GM21619 (cell line): ENCODE results near the gene C17orf114.

ENCODE experiments used
- ATAC-seq: cut with Tn5 transposase; IDR thresholded peaks from one replicate; pipeline ENCODE4 v1.9.1; 2021; ENCODE audit not compliant: unreplicated experiment

C17orf114 gene

DNA sequence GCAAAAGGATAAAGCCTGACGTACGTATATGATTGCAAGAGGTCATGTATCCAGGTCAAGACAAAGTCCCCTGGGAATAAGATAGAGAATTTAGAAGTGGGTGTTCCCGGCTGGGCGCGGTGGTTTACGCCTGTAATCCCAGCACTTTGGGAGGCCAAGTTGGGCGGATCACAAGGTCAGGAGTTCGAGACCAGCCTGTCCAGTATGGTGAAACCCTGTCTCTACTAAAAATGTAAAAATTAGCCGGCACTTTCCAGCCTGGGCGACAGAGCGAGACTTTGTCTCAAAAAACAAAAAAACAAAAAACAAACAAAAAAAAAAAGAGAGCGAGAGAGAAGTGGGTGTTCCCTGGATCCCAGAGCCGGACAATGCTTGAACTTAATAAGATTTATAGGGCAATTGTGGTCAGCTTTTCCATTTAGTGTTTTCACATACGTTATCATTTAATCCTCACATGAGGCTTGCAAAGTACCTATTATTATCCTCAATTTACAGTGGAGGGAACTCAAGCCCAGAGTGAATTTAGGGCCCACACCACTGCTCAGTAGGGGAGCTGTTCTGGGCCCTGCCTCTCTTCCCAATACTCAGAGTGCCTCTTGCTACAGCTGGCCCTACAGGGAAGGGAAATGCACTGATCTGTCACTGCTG, 13.8 kb downstream of the C17orf114 start:
- no peak for ATAC-seq

DNA sequence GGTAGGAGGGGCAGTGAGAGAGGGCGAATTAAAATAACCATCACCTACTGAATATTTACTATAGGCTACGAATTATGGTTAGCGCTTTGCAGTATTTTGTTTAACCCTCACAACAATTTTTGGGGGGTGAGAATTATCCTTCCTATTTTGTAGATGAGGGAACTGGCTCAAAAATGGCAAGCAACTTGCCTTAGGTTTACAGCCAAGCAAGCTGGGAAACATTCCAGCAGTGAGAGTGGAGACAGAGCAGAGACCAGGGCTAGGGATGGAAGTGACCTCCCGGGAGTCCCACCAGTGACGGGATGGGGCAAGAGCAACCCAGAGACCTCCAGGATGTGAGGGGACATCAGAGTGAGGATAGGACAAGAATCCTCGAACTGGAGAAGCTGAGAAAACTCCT, 15.6 kb downstream of the C17orf114 start:
- no peak for ATAC-seq

DNA sequence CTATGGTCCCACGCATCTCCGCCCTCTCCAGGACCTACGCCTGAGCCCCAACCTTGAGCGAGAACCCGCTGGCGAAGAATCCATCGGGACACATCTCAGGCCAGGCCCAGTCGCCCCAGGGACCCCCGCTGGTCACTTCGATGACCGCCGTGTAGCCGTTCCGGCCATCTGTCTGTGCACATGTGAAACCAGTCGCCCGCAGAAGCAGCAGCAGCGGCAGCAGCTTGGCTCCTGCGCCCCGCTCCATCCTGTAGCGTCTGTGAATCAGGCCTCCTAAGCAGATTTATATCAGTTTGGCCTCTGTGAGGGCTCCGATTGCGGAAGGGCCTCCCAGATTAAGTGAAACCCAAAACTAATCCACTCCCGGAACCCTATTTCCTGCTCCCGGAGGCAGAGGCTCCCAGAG, 16.0 kb downstream of the C17orf114 start, which contains the start of gene VMO1:
Gene VMO1, minus strand, starts transcription at position 259 of the 406 bp plus-strand sequence. Its CDS starts 12 bp downstream, at position 247.
- no peak for ATAC-seq

DNA sequence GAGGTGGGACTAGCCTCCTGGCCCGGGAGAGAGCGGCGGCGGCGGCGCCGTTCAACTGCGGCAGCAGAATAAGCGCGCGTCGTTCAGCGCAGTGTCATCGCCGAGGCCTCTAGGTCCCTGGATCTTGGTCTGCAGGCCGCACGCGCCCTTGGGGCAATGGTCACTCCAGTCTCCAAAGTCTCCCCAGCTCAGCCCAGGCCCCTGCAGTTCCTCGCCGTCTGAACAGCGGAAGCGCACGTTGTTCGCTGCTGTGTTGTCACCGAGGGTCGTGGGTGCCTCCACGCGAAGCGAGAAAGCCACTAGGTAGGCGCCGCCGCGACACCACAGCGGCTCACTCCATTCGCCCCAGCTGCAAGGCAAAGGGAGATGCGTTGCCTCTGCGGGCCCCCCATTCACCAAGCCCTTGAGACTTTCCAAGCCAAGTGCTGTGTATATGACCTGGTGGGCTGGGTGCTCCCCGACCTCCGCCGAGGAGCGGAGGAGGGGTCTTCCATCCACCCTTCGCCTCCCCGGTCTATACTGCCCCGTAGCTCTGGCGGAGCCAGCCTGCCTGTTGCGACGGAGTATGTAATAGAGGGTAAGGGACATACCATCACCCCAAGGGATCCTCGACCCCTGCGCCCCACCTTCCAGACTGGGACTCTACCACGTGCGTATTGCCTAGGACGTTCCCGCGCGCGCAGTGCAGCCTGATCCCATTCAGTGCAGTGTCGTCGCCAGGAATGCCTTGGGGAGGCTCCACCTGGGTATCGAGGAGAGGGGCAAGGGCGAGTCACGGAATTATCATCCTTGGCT, 16.6 kb downstream of the C17orf114 start:
- no peak for ATAC-seq

DNA sequence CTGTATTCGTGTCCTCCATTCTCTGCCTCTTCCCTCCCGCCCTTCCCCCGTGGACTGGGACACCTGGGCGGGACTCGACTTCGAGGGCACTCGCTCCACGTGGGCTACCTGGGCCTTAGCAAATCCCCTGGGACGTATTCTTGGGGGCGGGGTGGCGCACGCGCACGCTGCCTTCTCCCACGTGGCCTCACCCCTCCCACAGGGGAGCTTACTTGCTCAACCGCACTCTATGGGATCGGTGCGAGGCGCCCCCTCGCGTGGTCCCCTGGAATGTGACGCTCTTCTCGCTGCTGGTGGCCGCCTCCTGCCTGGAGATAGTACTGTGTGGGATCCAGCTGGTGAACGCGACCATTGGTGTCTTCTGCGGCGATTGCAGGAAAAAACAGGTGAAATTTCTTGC, 19.5 kb downstream of the C17orf114 start:
- no peak for ATAC-seq

DNA sequence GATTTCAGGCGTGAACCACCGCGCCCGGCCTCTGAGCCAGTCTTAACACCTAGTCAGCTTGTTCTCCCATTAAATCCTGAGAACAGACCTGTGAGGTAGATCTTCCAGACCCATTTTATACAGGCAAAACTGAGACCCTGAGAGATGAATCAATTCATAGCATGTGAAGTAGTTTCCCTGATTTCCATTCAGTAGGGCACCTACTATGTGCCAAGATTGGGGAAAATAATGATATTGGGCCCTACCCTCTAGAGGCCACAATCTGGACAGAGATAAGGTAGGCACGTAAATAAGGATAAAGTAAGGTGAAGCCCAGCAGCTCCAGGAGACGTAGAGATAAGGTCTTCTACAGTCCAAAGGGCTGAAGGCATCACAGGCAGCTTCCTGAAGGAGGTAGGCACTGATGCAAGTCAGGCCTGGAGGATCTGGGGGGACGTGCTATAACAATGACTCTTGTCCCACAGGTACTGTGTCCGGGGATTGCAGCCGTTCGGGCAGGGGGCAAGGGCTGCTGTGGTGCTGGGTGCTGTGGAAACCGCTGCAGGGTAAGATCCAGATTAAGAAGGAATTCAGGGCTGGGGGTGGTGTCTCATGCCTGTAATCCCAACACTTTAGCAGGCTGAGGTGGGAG, 21.7 kb downstream of the C17orf114 start:
- no peak for ATAC-seq

DNA sequence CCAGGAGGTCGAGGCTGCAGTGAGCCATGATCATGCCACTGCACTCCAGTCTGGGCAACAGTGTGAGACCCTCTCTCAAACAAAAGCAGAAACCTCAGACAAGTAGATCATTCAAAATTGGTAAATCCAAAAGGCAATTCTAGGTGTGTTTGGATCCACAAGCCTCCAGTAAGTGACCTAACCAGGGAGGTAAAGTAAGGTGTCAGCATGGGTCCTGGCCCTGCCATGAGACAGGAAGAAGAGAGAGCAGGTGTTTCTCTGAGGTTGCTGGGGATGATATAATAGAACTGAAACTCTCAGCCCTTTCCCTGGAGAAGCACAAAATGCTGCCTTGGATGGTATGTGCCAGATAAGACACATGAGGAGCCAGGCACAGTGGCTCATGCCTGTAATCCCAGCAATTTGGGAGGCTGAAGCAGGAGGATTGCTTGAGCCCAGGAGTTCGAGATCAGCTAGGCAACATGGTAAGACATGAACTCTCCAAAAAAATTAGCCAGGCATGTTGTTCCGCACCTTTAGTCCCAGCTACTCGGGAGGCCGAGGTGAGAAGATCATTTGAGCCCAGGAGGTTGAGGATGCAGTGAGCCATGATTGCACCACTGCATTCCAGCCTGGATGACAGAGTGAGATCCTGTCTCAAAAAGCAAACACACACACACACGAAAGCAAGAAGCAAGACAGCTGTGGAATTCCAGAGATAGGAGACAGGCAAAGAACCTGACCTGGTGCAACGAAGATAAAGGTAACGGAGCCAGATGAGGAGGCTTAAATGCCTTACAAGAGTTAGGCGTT, 24.0 kb downstream of the C17orf114 start:
- no peak for ATAC-seq

DNA sequence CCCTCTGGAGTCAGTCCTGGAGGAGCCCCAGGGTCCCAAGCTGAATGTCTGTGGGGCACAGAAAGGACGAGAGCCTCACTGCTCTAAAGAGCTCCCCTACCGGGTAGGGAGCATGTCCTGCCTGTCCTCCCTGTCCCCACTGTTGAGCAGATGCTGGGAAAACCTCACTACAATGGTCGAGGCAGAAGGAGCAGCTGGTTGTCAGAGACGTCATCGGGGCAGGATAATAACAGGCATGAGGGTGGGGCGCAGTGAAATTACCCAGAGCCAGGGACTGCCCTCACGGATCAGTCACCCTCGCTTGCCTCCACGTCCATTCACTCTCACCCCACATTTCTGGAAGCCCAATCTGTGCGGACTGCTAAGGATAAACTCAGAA, 29.9 kb downstream of the C17orf114 start:
- no peak for ATAC-seq

DNA sequence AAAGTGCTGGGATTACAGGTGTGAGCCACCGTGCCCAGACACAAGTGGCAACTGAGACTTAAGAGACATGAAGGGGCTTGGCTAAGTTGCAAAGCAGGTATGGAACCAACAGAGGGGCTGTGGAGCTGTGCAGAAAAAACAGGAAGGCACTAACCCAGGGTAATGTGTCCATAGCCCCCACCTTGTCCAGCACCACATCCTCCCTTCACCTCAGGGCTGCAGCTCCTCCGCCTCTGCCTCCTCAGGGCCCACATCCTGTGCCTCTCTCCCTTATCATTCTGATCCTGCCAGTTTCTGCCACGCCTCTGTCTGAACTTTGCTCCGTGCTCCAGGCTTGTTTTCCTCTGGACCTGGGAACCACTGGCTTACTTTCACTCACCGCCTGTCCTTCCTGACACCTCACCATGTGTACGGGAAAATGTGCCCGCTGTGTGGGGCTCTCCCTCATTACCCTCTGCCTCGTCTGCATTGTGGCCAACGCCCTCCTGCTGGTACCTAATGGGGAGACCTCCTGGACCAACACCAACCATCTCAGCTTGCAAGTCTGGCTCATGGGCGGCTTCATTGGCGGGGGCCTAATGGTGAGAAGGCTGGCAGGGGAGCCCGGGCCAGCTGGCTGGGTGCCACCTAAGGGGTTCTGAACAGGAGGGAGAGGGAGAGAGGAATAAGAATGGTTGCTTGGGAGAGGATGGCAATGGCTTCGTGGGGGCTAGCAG, 30.5 kb downstream of the C17orf114 start, which contains the start of gene TM4SF5:
Gene TM4SF5, plus strand, starts transcription at position 368 of the 716 bp plus-strand sequence. Its CDS starts 37 bp downstream, at position 405.
- no peak for ATAC-seq

DNA sequence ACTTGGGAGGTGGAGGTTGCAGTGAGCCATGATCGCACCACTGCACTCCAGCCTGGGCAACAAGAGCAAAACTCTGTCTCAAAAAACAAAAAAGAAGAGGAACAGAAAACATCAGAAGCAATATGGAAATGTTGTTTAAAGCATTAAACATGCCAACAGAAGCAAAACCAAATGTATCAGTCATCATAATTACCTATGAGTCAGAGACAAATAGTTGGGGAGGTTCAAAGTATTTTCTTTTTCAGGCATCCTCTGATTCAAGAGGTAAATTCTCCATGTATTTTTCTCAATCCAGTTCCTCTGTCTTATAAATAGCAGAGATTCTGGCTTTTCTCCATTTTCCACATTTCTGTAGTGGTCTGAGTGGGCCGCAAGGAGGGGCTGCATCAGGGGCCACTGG, 32.5 kb downstream of the C17orf114 start:
- ATAC-seq: no peak

DNA sequence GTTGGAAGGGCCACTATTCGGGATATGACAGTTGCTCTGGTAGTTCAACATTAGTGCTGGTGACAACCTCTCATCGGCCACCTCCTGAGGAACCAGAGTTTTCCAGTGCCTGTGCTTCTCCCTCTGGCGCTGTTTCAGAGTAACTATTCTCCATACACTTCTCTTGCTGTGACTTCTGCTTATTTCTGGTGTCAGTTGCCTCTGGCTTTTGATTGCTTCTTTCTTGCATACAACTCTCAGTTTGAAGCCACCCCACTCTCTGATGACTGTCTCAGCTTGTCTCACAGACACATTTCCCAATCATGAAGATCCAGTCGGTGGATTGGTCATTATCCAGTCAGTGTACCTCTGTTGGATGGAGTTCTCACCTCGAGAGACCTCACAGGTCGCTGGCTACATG, 33.8 kb downstream of the C17orf114 start:
- no peak for ATAC-seq

DNA sequence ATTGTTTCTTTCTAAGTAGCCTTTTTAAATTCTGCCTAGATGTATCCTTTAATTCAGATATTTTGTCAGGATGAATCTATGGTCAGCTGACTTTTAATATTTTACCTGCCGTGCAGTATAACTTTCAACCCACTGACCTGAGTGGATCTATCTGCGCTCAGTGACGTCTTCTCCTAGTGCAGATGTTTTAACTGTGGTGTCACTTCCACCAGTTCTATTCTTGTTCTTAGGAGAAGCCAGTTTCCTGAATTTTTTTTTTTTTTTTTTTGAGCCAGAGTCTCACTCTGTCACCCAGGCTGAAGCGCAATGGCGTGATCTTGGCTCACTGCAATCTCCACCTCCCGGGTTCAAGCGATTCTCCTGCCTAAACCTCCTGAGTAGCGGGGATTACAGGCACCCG, 35.4 kb downstream of the C17orf114 start:
- ATAC-seq: no peak

DNA sequence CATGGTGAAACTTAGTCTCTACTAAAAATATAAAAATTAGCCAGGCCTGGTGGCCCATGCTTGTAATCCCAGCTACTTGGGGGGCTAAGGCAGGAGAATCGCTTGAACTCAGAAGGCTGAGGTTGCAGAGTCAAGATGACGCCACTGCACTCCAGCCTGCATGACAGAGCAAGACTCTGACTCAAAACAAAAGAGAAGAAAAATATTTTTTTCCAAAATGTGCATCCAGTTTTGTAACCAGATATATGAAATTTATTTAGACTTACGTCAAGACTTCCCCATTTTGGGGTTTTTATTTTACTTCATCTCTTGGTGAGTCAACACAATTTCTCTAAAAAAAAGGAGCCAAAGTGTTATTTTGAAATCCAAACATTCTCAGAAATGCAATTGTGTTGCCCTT, 35.9 kb downstream of the C17orf114 start:
- ATAC-seq: no peak

DNA sequence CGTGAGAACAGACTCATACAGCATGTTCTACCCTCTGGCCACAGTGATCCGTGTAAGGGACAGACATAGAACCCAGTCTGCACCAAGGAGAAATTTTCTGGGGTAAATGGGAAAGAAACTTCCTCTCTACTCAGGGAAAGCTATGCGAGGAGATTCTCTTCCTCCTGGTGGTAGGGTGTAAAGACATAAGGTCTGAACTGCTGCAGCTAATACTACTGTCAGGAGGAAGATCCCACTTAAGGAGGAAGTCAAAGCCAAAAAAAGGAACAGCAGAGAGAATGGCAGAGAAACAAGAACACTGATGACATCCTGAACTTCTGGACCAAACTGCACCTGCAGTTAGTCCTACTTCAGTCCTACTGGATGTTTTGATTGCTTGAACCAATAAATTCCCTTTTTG, 37.5 kb downstream of the C17orf114 start:
- ATAC-seq: no peak

DNA sequence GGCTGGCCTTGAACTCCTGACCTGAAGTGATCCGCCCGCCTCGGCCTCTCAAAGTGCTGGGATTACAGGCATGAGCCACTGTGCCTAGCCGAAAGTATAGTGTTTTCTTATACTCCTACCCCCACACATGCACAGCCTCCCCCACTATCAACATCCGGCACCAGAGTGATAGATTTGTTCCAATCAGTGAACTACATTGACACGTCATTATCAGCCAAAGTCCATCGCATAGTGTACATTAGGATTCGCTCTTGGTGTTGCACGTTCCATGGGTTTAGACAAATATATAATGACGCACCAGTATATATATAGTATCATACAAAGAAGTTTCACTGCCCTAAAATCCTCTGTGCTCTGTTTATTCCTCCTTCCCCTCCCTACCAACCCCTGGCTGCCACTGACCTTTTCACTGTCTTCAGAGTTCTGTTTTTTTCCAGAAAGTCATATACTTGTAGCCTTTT, 42.3 kb downstream of the C17orf114 start:
- ATAC-seq: no peak

DNA sequence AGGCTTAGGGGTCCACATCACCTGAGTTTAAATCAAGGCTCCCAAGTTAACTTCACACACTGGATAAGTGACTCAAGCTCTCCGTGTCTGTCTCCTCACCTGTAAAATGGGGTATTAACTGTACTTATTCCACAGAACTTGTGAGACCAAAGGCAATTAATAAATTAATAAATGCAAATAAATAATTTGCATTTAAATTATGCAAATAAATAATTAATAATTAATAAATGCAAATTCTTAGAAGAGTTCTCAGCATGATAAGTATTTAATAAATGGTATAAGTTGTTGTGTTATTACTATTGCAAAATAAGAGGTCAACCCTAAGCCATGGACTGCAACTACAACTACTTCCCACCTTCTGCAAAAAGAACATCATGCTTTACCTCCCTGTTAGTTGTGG, 48.7 kb downstream of the C17orf114 start:
- no peak for ATAC-seq

DNA sequence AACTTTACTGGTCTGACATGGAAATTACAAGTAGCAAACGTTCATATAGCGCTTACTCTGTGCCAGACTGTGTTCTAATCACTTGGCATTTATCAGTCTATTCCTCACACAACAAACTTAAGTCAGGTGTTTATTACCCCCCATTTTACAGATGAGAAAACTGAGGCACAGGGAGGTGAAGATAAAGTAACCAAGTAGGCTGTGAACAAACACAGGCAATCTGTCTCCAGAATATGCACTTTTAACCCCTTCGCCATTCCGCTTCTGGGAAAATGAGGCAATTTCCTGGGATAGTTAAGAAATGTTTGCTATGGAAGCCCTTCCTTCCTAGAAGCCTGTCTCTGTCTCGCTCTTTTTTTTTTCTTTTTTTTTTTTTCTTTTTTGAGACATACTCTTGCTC, 50.2 kb downstream of the C17orf114 start:
- ATAC-seq: no peak
